GM12878 (cell line): ENCODE data around the gene LRRC10B.

Source experiments
- CEBPB ChIP-seq, 2 experiments: fragments of 150-350 bp in 1 of 2; IDR thresholded peaks; 2 replicates each; pipeline ENCODE4 v1.6.1; 2012 to 2014; ENCODE audit warnings: low read depth in 2 of 2, low read length in 2 of 2, borderline replicate concordance in 1 of 2, inconsistent platforms in 1 of 2
- ELK1 ChIP-seq: IDR thresholded peaks from 2 replicates; pipeline ENCODE4 v1.6.1; 2012; ENCODE audit warnings: low read depth, low read length, improper control_type of control experiment
- EP300 ChIP-seq, 2 experiments: fragments of 150-350 bp in 1 of 2; IDR thresholded peaks; 2 replicates each; pipeline ENCODE4 v1.6.1; 2011 to 2012; ENCODE audit warnings: low read depth in 2 of 2, low read length in 2 of 2, borderline replicate concordance in 1 of 2, improper control_type of control experiment in 1 of 2, inconsistent platforms in 1 of 2; ENCODE audit not compliant: control insufficient read depth in 1 of 2
- NR2C2 ChIP-seq: IDR thresholded peaks from 2 replicates; pipeline ENCODE4 v1.6.1; 2011; ENCODE audit warnings: borderline replicate concordance, low read depth; ENCODE audit not compliant: control insufficient read depth, insufficient read length
- PAX5 ChIP-seq: IDR thresholded peaks from 2 replicates; pipeline ENCODE4 v1.6.1; 2011; ENCODE audit warnings: low read depth, low read length, borderline replicate concordance
- PML ChIP-seq: IDR thresholded peaks from 2 replicates; pipeline ENCODE4 v1.6.1; 2012; ENCODE audit warnings: low read length, inconsistent platforms
- REST ChIP-seq: IDR thresholded peaks from 2 replicates; pipeline ENCODE4 v1.6.1; 2012; ENCODE audit warnings: mild to moderate bottlenecking, low read depth, low read length
- TAF1 ChIP-seq: IDR thresholded peaks from 2 replicates; pipeline ENCODE4 v1.6.1; 2011; ENCODE audit warnings: mild to moderate bottlenecking, low read depth, low read length, borderline replicate concordance
- ZBTB4 ChIP-seq: fragments of 450-650 bp; formaldehyde crosslinking; IDR thresholded peaks from 2 replicates; pipeline ENCODE4 v1.4.0; 2022; ENCODE audit warnings: mild to moderate bottlenecking, moderate library complexity
- TF ChIP-seq, protein P1 (sequence below): IDR thresholded peaks from 2 replicates; pipeline ENCODE4 v1.6.1; 2011; ENCODE audit warnings: low read depth, mild to moderate bottlenecking, low read length, moderate library complexity, borderline replicate concordance; ENCODE audit errors: extremely low read depth
- TF ChIP-seq, protein P2 (sequence below): IDR thresholded peaks from 2 replicates; pipeline ENCODE4 v1.6.1; 2012; ENCODE audit warnings: low read depth, low read length, improper control_type of control experiment
- TF ChIP-seq, protein P3 (sequence below): fragments of 150-350 bp; IDR thresholded peaks from 2 replicates; pipeline ENCODE4 v1.6.1; 2016; ENCODE audit warnings: low read depth, low read length
- TF ChIP-seq, protein P4 (sequence below): fragments of 450-650 bp; IDR thresholded peaks from 2 replicates; pipeline ENCODE4 v1.6.1; 2016; ENCODE audit warnings: mild to moderate bottlenecking

DNA sequence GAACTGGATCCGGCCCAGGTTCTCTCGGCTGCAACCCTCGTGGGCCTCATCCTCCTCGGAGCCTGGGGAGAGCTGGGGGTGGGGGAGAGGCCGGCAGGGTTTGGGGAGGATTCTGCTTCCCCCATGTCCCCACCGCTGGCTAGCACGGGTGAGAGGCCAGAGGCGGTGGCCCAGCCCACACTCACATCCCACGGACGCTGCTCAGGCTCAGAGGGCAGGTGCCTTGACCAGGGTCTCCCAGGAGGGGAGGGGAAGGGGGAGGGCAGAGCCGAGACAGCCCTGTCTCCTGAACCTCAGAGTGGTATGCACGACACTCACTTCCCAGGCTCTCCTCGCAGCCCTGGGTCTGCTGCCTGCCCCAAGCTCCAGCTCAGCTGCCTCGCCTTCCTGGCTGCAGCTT lies 19.6 kb downstream of the LRRC10B start:
- TF ChIP-seq PML = no peak
- TF ChIP-seq, protein P1, sequence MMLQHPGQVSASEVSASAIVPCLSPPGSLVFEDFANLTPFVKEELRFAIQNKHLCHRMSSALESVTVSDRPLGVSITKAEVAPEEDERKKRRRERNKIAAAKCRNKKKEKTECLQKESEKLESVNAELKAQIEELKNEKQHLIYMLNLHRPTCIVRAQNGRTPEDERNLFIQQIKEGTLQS = no peak
- no peak for TF ChIP-seq REST
- no peak for TF ChIP-seq NR2C2
- no peak for TF ChIP-seq PAX5
- no peak for TF ChIP-seq ZBTB4 (CRISPR knock-in tag)
- no peak for TF ChIP-seq CEBPB (IDR thresholded peaks at IDR 0.05; ENCODE audit: borderline replicate concordance in 1 of 2, low read depth in 2 of 2, low read length in 2 of 2)
- no peak for TF ChIP-seq EP300 (IDR thresholded peaks at IDR 0.05; ENCODE audit: borderline replicate concordance in 1 of 2, control insufficient read depth in 1 of 2, low read depth in 2 of 2, low read length in 2 of 2)
- TF ChIP-seq, protein P2, sequence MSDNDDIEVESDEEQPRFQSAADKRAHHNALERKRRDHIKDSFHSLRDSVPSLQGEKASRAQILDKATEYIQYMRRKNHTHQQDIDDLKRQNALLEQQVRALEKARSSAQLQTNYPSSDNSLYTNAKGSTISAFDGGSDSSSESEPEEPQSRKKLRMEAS = no peak
- TF ChIP-seq ELK1 = no peak
- TF ChIP-seq, protein P3, sequence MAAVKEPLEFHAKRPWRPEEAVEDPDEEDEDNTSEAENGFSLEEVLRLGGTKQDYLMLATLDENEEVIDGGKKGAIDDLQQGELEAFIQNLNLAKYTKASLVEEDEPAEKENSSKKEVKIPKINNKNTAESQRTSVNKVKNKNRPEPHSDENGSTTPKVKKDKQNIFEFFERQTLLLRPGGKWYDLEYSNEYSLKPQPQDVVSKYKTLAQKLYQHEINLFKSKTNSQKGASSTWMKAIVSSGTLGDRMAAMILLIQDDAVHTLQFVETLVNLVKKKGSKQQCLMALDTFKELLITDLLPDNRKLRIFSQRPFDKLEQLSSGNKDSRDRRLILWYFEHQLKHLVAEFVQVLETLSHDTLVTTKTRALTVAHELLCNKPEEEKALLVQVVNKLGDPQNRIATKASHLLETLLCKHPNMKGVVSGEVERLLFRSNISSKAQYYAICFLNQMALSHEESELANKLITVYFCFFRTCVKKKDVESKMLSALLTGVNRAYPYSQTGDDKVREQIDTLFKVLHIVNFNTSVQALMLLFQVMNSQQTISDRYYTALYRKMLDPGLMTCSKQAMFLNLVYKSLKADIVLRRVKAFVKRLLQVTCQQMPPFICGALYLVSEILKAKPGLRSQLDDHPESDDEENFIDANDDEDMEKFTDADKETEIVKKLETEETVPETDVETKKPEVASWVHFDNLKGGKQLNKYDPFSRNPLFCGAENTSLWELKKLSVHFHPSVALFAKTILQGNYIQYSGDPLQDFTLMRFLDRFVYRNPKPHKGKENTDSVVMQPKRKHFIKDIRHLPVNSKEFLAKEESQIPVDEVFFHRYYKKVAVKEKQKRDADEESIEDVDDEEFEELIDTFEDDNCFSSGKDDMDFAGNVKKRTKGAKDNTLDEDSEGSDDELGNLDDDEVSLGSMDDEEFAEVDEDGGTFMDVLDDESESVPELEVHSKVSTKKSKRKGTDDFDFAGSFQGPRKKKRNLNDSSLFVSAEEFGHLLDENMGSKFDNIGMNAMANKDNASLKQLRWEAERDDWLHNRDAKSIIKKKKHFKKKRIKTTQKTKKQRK = no peak
- TF ChIP-seq, protein P4, sequence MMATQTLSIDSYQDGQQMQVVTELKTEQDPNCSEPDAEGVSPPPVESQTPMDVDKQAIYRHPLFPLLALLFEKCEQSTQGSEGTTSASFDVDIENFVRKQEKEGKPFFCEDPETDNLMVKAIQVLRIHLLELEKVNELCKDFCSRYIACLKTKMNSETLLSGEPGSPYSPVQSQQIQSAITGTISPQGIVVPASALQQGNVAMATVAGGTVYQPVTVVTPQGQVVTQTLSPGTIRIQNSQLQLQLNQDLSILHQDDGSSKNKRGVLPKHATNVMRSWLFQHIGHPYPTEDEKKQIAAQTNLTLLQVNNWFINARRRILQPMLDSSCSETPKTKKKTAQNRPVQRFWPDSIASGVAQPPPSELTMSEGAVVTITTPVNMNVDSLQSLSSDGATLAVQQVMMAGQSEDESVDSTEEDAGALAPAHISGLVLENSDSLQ = no peak
- TF ChIP-seq TAF1 = no peak
